Stimulated activated effector memory CD8-positive, alpha-beta T cell treated with anti-CD3 and anti-CD28 coated beads, Interleukin-12 subunit alpha, Interleukin-12 subunit beta, amount 100 ng/mL, for 72 hours (primary cell): ENCODE measurements around the gene PREX1.

Experiments used
- ATAC-seq: fragments of 150-1000 bp; cut with Tn5 transposase; 2 replicates; pipeline ENCODE4 v1.10.0; 2021
- DNase-seq, 2 donors: peaks; one replicate each; pipeline ENCODE4 v3.0.0; 2021 to 2022; ENCODE audit warnings: low spot score in 2 of 2
- H3K27ac Mint-ChIP-seq: one replicate; pipeline ENCODE4 v1.8.0; 2022; ENCODE audit warnings: mild to moderate bottlenecking, mixed read lengths
- H3K36me3 Mint-ChIP-seq: one replicate; pipeline ENCODE4 v1.8.0; 2022; ENCODE audit warnings: mild to moderate bottlenecking, mixed read lengths
- H3K4me1 Mint-ChIP-seq: one replicate; pipeline ENCODE4 v1.8.0; 2022; ENCODE audit warnings: mixed read lengths
- H3K4me3 Mint-ChIP-seq: one replicate; pipeline ENCODE4 v1.8.0; 2022; ENCODE audit warnings: mild to moderate bottlenecking, mixed read lengths
- H3K9me3 Mint-ChIP-seq: one replicate; pipeline ENCODE4 v1.8.0; 2022; ENCODE audit warnings: mixed read lengths

PREX1 gene

GRCh38 chr20:48695255-48695654 lies 132.5 kb downstream of the PREX1 start:
- Mint-ChIP-seq H3K4me1 (peaks cover 61% of the 10 kb centered on the region), H3K36me3 (peaks cover 99% of the 10 kb centered on the region), H3K27ac (peak overlapping the region; percentile 72), H3K9me3 (no peaks in the 10 kb centered on the region), H3K4me3 (no peak overlapping the region)
- no peak for DNase-seq
- ATAC-seq = no peak

GRCh38 chr20:48694381-48694865 lies 133.4 kb downstream of the PREX1 start:
- H3K9me3 Mint-ChIP-seq = no peaks in the 10 kb centered on the region
- H3K4me1 Mint-ChIP-seq = peaks cover 60% of the 10 kb centered on the region
- peak overlapping the region; percentile 68 for H3K27ac Mint-ChIP-seq
- no peak for DNase-seq
- no peak for ATAC-seq
- H3K36me3 Mint-ChIP-seq = peaks cover 99% of the 10 kb centered on the region
- no peak overlapping the region for H3K4me3 Mint-ChIP-seq

- H3K27ac Mint-ChIP-seq = no peak overlapping the region
- H3K4me3 Mint-ChIP-seq = no peak overlapping the region
- H3K9me3 Mint-ChIP-seq = no peaks in the 10 kb centered on the region
- ATAC-seq (no peak), DNase-seq (no peak)
- H3K36me3 Mint-ChIP-seq = peaks cover 99% of the 10 kb centered on the region
- H3K4me1 Mint-ChIP-seq = peaks cover 57% of the 10 kb centered on the region
These were observed 136.3 kb downstream of the PREX1 start for GRCh38 chr20:48691523-48691922.

- Mint-ChIP-seq H3K9me3 (no peaks in the 10 kb centered on the region), H3K4me1 (peaks cover 55% of the 10 kb centered on the region), H3K36me3 (peaks cover 95% of the 10 kb centered on the region), H3K4me3 (no peak overlapping the region), H3K27ac (peak overlapping the region; percentile 91)
- DNase-seq (no peak), ATAC-seq (no peak)
These were observed 136.9 kb downstream of the PREX1 start for GRCh38 chr20:48690888-48691287.

- Mint-ChIP-seq H3K4me3 (peak overlapping the region; percentile 1), H3K9me3 (no peaks in the 10 kb centered on the region), H3K36me3 (peaks cover 86% of the 10 kb centered on the region), H3K4me1 (peaks cover 60% of the 10 kb centered on the region), H3K27ac (peak overlapping the region; percentile 91)
- ATAC-seq = peak; percentile 44
- no peak for DNase-seq
These were observed 137.8 kb downstream of the PREX1 start for GRCh38 chr20:48689874-48690571.

- DNase-seq (no peak), ATAC-seq (peak; percentile 55)
- H3K4me1 Mint-ChIP-seq = peaks cover 60% of the 10 kb centered on the region
- peak overlapping the region; percentile 91 for H3K27ac Mint-ChIP-seq
- H3K4me3 Mint-ChIP-seq = peak overlapping the region; percentile 1
- no peaks in the 10 kb centered on the region for H3K9me3 Mint-ChIP-seq
- H3K36me3 Mint-ChIP-seq = peaks cover 80% of the 10 kb centered on the region
These were observed 138.4 kb downstream of the PREX1 start for GRCh38 chr20:48689388-48689787.

GRCh38 chr20:48688579-48688978 lies 139.2 kb downstream of the PREX1 start:
- Mint-ChIP-seq H3K27ac (peak overlapping the region; percentile 91), H3K4me3 (no peak overlapping the region), H3K9me3 (no peaks in the 10 kb centered on the region), H3K4me1 (peaks cover 59% of the 10 kb centered on the region), H3K36me3 (peaks cover 72% of the 10 kb centered on the region)
- ATAC-seq = no peak
- DNase-seq = no peak

GRCh38 chr20:48687117-48687800 lies 140.5 kb downstream of the PREX1 start:
- Mint-ChIP-seq H3K36me3 (peaks cover 59% of the 10 kb centered on the region), H3K27ac (peak overlapping the region; percentile 91), H3K4me3 (no peak overlapping the region), H3K9me3 (no peaks in the 10 kb centered on the region), H3K4me1 (peaks cover 59% of the 10 kb centered on the region)
- DNase-seq (no peak), ATAC-seq (no peak)

GRCh38 chr20:48686238-48687116 lies 141.3 kb downstream of the PREX1 start:
- Mint-ChIP-seq H3K36me3 (peaks cover 51% of the 10 kb centered on the region), H3K9me3 (no peaks in the 10 kb centered on the region), H3K27ac (peak overlapping the region; percentile 91), H3K4me1 (peaks cover 57% of the 10 kb centered on the region), H3K4me3 (no peak overlapping the region)
- no peak for ATAC-seq
- DNase-seq = no peak

- Mint-ChIP-seq H3K27ac (no peak overlapping the region), H3K4me1 (peaks cover 46% of the 10 kb centered on the region), H3K4me3 (no peak overlapping the region), H3K9me3 (no peaks in the 10 kb centered on the region), H3K36me3 (peaks cover 39% of the 10 kb centered on the region)
- no peak for DNase-seq
- ATAC-seq = no peak
These were observed 142.5 kb downstream of the PREX1 start for GRCh38 chr20:48685300-48685699.

- ATAC-seq (no peak), DNase-seq (no peak)
- Mint-ChIP-seq H3K4me3 (no peak overlapping the region), H3K36me3 (peaks cover 33% of the 10 kb centered on the region), H3K27ac (no peak overlapping the region), H3K4me1 (peaks cover 39% of the 10 kb centered on the region), H3K9me3 (no peaks in the 10 kb centered on the region)
These were observed 143.2 kb downstream of the PREX1 start for GRCh38 chr20:48684501-48685041.

GRCh38 chr20:48683467-48684175 lies 144.2 kb downstream of the PREX1 start:
- Mint-ChIP-seq H3K9me3 (no peaks in the 10 kb centered on the region), H3K4me1 (peaks cover 32% of the 10 kb centered on the region), H3K27ac (no peak overlapping the region), H3K4me3 (no peak overlapping the region), H3K36me3 (peaks cover 23% of the 10 kb centered on the region)
- DNase-seq = no peak
- no peak for ATAC-seq

GRCh38 chr20:48682529-48683363 lies 145.1 kb downstream of the PREX1 start:
- Mint-ChIP-seq H3K4me1 (peaks cover 29% of the 10 kb centered on the region), H3K9me3 (no peaks in the 10 kb centered on the region), H3K4me3 (no peak overlapping the region), H3K36me3 (peaks cover 14% of the 10 kb centered on the region), H3K27ac (no peak overlapping the region)
- DNase-seq (no peak), ATAC-seq (no peak)

GRCh38 chr20:48681873-48682426 lies 145.8 kb downstream of the PREX1 start:
- Mint-ChIP-seq H3K9me3 (no peaks in the 10 kb centered on the region), H3K4me3 (no peak overlapping the region), H3K4me1 (peaks cover 21% of the 10 kb centered on the region), H3K36me3 (peaks cover 6% of the 10 kb centered on the region), H3K27ac (no peak overlapping the region)
- DNase-seq (no peak), ATAC-seq (no peak)
